T-helper 9 cell (primary cell): ENCODE results near the gene CDC14B.
"Not testable (repeated sequence)": the region's sequence is repeated elsewhere in the genome, so short reads cannot be mapped to it uniquely, and the experiment has no call there.

Experiments
- DNase-seq: peaks from one replicate; pipeline ENCODE4 v3.0.0-alpha.2; 2020

The CDC14B gene

GRCh38 chr9:96621618-96622017, 2.0 kb upstream of the CDC14B start:
- no peak for DNase-seq

- no peak for DNase-seq
These were observed 1.2 kb upstream of the CDC14B start for GRCh38 chr9:96620832-96621269.

- no peak for DNase-seq
These were observed 505 bp upstream of the CDC14B start for GRCh38 chr9:96620181-96620514.

GRCh38 chr9:96619124-96619465, 548 bp downstream of the CDC14B start:
- DNase-seq = no peak

GRCh38 chr9:96618209-96619123, 1.2 kb downstream of the CDC14B start:
- no peak for DNase-seq

GRCh38 chr9:96617439-96618185, 2.0 kb downstream of the CDC14B start:
- DNase-seq = no peak

GRCh38 chr9:96616817-96617438, 2.7 kb downstream of the CDC14B start:
- DNase-seq = no peak

- no peak for DNase-seq
These were observed 4.2 kb downstream of the CDC14B start for GRCh38 chr9:96615411-96615810.

GRCh38 chr9:96614664-96615063, 5.0 kb downstream of the CDC14B start:
- not testable (repeated sequence) for DNase-seq

GRCh38 chr9:96612966-96613589, 6.6 kb downstream of the CDC14B start:
- DNase-seq = no peak

- DNase-seq = no peak
These were observed 7.3 kb downstream of the CDC14B start for GRCh38 chr9:96612105-96612965.

GRCh38 chr9:96611302-96611701, 8.3 kb downstream of the CDC14B start:
- DNase-seq = no peak

GRCh38 chr9:96609732-96610131, 9.9 kb downstream of the CDC14B start:
- no peak for DNase-seq

- no peak for DNase-seq
These were observed 11.7 kb downstream of the CDC14B start for GRCh38 chr9:96607971-96608370.

GRCh38 chr9:96605328-96605727, 14.3 kb downstream of the CDC14B start:
- DNase-seq = no peak

GRCh38 chr9:96604004-96604319, 15.7 kb downstream of the CDC14B start:
- no peak for DNase-seq

GRCh38 chr9:96603305-96604003, 16.2 kb downstream of the CDC14B start:
- no peak for DNase-seq

GRCh38 chr9:96599298-96599697, 20.3 kb downstream of the CDC14B start:
- DNase-seq = no peak

GRCh38 chr9:96596601-96597111, 23.0 kb downstream of the CDC14B start:
- DNase-seq = no peak

GRCh38 chr9:96587338-96588315, 32.0 kb downstream of the CDC14B start:
- DNase-seq = no peak
